ENCODE measurements around the gene EIF1B. TPM values are rescaled to one million over a fixed set of nuclear protein-coding genes. Genes with fewer than 3 reads are reported as not detected.

The EIF1B gene
- total RNA-seq, 1 experiment from 2014 or later: 18.1 TPM

- no peak for DNase-seq (ENCODE audit: low read depth)
These were observed 636 bp upstream of the EIF1B start for GRCh38 chr3:40308725-40309417.

GRCh38 chr3:40309925-40310695, 603 bp downstream of the EIF1B start:
- DNase-seq (ENCODE audit: low read depth): peak; percentile 23

GRCh38 chr3:40310705-40311104, 1.2 kb downstream of the EIF1B start:
- no peak for DNase-seq (ENCODE audit: low read depth)

GRCh38 chr3:40312661-40313226, 3.2 kb downstream of the EIF1B start:
- no peak for DNase-seq (ENCODE audit: low read depth)

GRCh38 chr3:40313975-40314860, 4.7 kb downstream of the EIF1B start:
- DNase-seq (ENCODE audit: low read depth): no peak

- peak; percentile 41 for DNase-seq (ENCODE audit: low read depth)
These were observed 7.8 kb downstream of the EIF1B start for GRCh38 chr3:40317061-40317855.

GRCh38 chr3:40321818-40322217, 12.3 kb downstream of the EIF1B start:
- DNase-seq (ENCODE audit: low read depth): no peak

- DNase-seq (ENCODE audit: low read depth): no peak
These were observed 14.4 kb downstream of the EIF1B start for GRCh38 chr3:40323946-40324345.

GRCh38 chr3:40324621-40325020, 15.1 kb downstream of the EIF1B start:
- DNase-seq (ENCODE audit: low read depth): no peak

- no peak for DNase-seq (ENCODE audit: low read depth)
These were observed 16.0 kb downstream of the EIF1B start for GRCh38 chr3:40325465-40325864.

- DNase-seq (ENCODE audit: low read depth): no peak
These were observed 18.9 kb downstream of the EIF1B start for GRCh38 chr3:40328374-40328773.

GRCh38 chr3:40329071-40329470, 19.6 kb downstream of the EIF1B start:
- no peak for DNase-seq (ENCODE audit: low read depth)

GRCh38 chr3:40332684-40333083, 23.2 kb downstream of the EIF1B start:
- no peak for DNase-seq (ENCODE audit: low read depth)

GRCh38 chr3:40333416-40333815, 23.9 kb downstream of the EIF1B start:
- peak; percentile 6 for DNase-seq (ENCODE audit: low read depth)

- no peak for DNase-seq (ENCODE audit: low read depth)
These were observed 24.3 kb downstream of the EIF1B start for GRCh38 chr3:40333852-40334251.

GRCh38 chr3:40336101-40336500, 26.6 kb downstream of the EIF1B start:
- no peak for DNase-seq (ENCODE audit: low read depth)

GRCh38 chr3:40336511-40337135, 27.1 kb downstream of the EIF1B start:
- DNase-seq (ENCODE audit: low read depth): no peak

GRCh38 chr3:40337136-40338108, 27.9 kb downstream of the EIF1B start:
- no peak for DNase-seq (ENCODE audit: low read depth)

GRCh38 chr3:40339871-40340270, 30.4 kb downstream of the EIF1B start:
- no peak for DNase-seq (ENCODE audit: low read depth)
